GM12878 (cell line): Measurements from ENCODE around the gene SPP2. TPM values are rescaled to one million over a fixed set of nuclear protein-coding genes. Genes with fewer than 3 reads are reported as not detected.

Experiments used
- ATAC-seq: fragments of 200-7000 bp; cut with Tn5 transposase; 3 replicates; pipeline ENCODE4 v1.9.1; 2020; ENCODE audit warnings: mild to moderate bottlenecking, moderate library complexity
- BruUV-seq: library from RNA; stranded (reverse); fragments of 400-500 nt; replicated peaks from 2 replicates; lab custom pipeline; 2021; lab: Mats Ljungman, UMichigan
- CTCF ChIA-PET: fragments of 300-600 bp; sonication (Branson Sonifier 250); formaldehyde crosslinking; extraction: SDS; loops from one replicate; lab custom pipeline; 2021; ENCODE audit warnings: inconsistent platforms; lab: Yijun Ruan, JAX
- POLR2A ChIA-PET: fragments of 350-600 bp; formaldehyde crosslinking; extraction: SDS; loops from one replicate; lab custom pipeline; 2021; ENCODE audit warnings: inconsistent platforms; lab: Charles Lee
- RAD21 ChIA-PET: fragments of 300-600 bp; sonication (Branson Sonifier 250); formaldehyde crosslinking; loops from one replicate; lab custom pipeline; 2023; ENCODE audit warnings: antibody characterized with exemption; ENCODE audit not compliant: unreplicated experiment; lab: Charles Lee
- SMC1A ChIA-PET: fragments of 300-600 bp; sonication (Branson Sonifier 250); formaldehyde crosslinking; loops from one replicate; lab custom pipeline; 2023; ENCODE audit not compliant: unreplicated experiment, uncharacterized antibody; lab: Charles Lee
- DNase-seq: peaks from one replicate; pipeline ENCODE4 v3.0.0-alpha.2; 2011; ENCODE audit warnings: low read depth, low spot score
- FAIRE-seq: peaks from 3 replicates; lab custom pipeline; 2011; peaks lifted over from hg19 to GRCh38; lab: Jason Lieb, UNC
- H2AFZ ChIP-seq: 2 replicates; pipeline ENCODE4 v1.6.0; 2011; ENCODE audit warnings: low read depth, low read length, control low read depth; ENCODE audit not compliant: control insufficient read depth
- H3K27ac ChIP-seq: 2 replicates; pipeline ENCODE4 v1.5.1; 2011; ENCODE audit warnings: control low read depth; ENCODE audit not compliant: control insufficient read depth, insufficient read depth
- H3K27me3 ChIP-seq, 2 experiments: replicated peaks in 1 of 2; 2 replicates each; pipeline versions ENCODE4 v1.6.0 to v1.6.1; 2011; ENCODE audit warnings: low read length in 1 of 2; ENCODE audit not compliant: control insufficient read depth in 2 of 2, insufficient read depth in 2 of 2
- H3K36me3 ChIP-seq, 2 experiments: 2 replicates each; pipeline ENCODE4 v1.5.1; 2011; ENCODE audit warnings: low read length in 1 of 2; ENCODE audit not compliant: control insufficient read depth in 2 of 2, insufficient read depth in 2 of 2
- H3K4me1 ChIP-seq: 2 replicates; pipeline ENCODE4 v1.6.1; 2011; ENCODE audit warnings: mild to moderate bottlenecking, low read length, moderate library complexity, mixed read lengths; ENCODE audit not compliant: control insufficient read depth, insufficient read depth
- H3K4me2 ChIP-seq: 2 replicates; pipeline ENCODE4 v1.6.0; 2011; ENCODE audit warnings: control low read depth; ENCODE audit not compliant: control insufficient read depth, insufficient read depth
- H3K4me3 ChIP-seq: fragments of 200-600 bp; sonication (generic); 2 replicates; pipeline ENCODE4 v1.5.1; 2016
- H3K79me2 ChIP-seq: 2 replicates; pipeline ENCODE4 v1.6.0; 2011; ENCODE audit warnings: low read length; ENCODE audit not compliant: control insufficient read depth, insufficient read depth
- H3K9ac ChIP-seq: 2 replicates; pipeline ENCODE4 v1.8.0; 2011; ENCODE audit warnings: low read length, control low read depth, mixed read lengths; ENCODE audit not compliant: control insufficient read depth, insufficient read depth
- H3K9me3 ChIP-seq: replicated peaks from 3 replicates; pipeline ENCODE4 v1.5.1; 2011; ENCODE audit warnings: mild to moderate bottlenecking, low read length; ENCODE audit not compliant: control insufficient read depth, insufficient read depth
- H4K20me1 ChIP-seq: 2 replicates; pipeline ENCODE4 v1.6.0; 2011; ENCODE audit not compliant: control insufficient read depth, insufficient read depth
- CREB1 ChIP-seq: IDR thresholded peaks from 2 replicates; pipeline ENCODE4 v1.6.1; 2012; ENCODE audit warnings: low read depth, mild to moderate bottlenecking, inconsistent platforms
- CUX1 ChIP-seq: IDR thresholded peaks from 2 replicates; pipeline ENCODE4 v1.6.1; 2012; ENCODE audit warnings: improper control_type of control experiment, low read depth, low read length; ENCODE audit not compliant: insufficient replicate concordance
- E2F4 ChIP-seq: IDR thresholded peaks from 2 replicates; pipeline ENCODE4 v1.6.1; 2012; ENCODE audit warnings: low read depth, low read length, improper control_type of control experiment
- EED ChIP-seq: sonication (generic); IDR thresholded peaks from 2 replicates; pipeline ENCODE4 v1.6.1; 2016; ENCODE audit warnings: antibody characterized with exemption, low read depth
- EGR1 ChIP-seq, 2 experiments: IDR thresholded peaks; 1 replicate in 1 of 2; 2 replicates in 1 of 2; pipeline ENCODE4 v1.6.1; 2011 to 2012; ENCODE audit warnings: low read depth in 2 of 2, low read length in 2 of 2, borderline replicate concordance in 1 of 2, mild to moderate bottlenecking in 1 of 2, moderate library complexity in 1 of 2
- EP300 ChIP-seq, 2 experiments: fragments of 150-350 bp in 1 of 2; IDR thresholded peaks; 2 replicates each; pipeline ENCODE4 v1.6.1; 2011 to 2012; ENCODE audit warnings: low read depth in 2 of 2, low read length in 2 of 2, borderline replicate concordance in 1 of 2, improper control_type of control experiment in 1 of 2, inconsistent platforms in 1 of 2; ENCODE audit not compliant: control insufficient read depth in 1 of 2
- IRF5 ChIP-seq: fragments of 450-650 bp; IDR thresholded peaks from 2 replicates; pipeline ENCODE4 v1.6.1; 2017; ENCODE audit warnings: borderline replicate concordance
- JUNB ChIP-seq: IDR thresholded peaks from 2 replicates; pipeline ENCODE4 v1.6.1; 2016; ENCODE audit warnings: antibody characterized with exemption, mild to moderate bottlenecking
- MEF2A ChIP-seq: IDR thresholded peaks from 2 replicates; pipeline ENCODE4 v1.6.1; 2011; ENCODE audit warnings: low read depth, mild to moderate bottlenecking, low read length, moderate library complexity; ENCODE audit not compliant: insufficient read depth
- MEF2B ChIP-seq: fragments of 450-650 bp; IDR thresholded peaks from 2 replicates; pipeline ENCODE4 v1.6.1; 2018; ENCODE audit warnings: mild to moderate bottlenecking, moderate library complexity; ENCODE audit not compliant: partially characterized antibody, poor library complexity, severe bottlenecking
- PAX5 ChIP-seq: IDR thresholded peaks from 2 replicates; pipeline ENCODE4 v1.6.1; 2011; ENCODE audit warnings: low read depth, low read length, borderline replicate concordance
- POLR2A ChIP-seq: IDR thresholded peaks from 2 replicates; pipeline ENCODE4 v1.6.1; 2011; ENCODE audit warnings: low read depth, mild to moderate bottlenecking, low read length
- SIX5 ChIP-seq: IDR thresholded peaks from 2 replicates; pipeline ENCODE4 v1.6.1; 2011; ENCODE audit warnings: mild to moderate bottlenecking, low read depth, low read length, moderate library complexity; ENCODE audit not compliant: severe bottlenecking
- SMAD5 ChIP-seq: IDR thresholded peaks from 2 replicates; pipeline ENCODE4 v1.6.1; 2016; ENCODE audit warnings: antibody characterized with exemption, low read depth
- ZNF217 ChIP-seq: fragments of 450-650 bp; IDR thresholded peaks from 2 replicates; pipeline ENCODE4 v1.6.1; 2017; ENCODE audit warnings: antibody characterized with exemption, mild to moderate bottlenecking
- ZNF384 ChIP-seq: IDR thresholded peaks from 2 replicates; pipeline ENCODE4 v1.6.1; 2012; ENCODE audit warnings: low read depth, mild to moderate bottlenecking, low read length, improper control_type of control experiment, borderline replicate concordance
- WGBS: methylation state at CpG from one replicate; pipeline ENCODE4 v1.1.6; 2016; ENCODE audit warnings: low lambda C conversion rate; ENCODE audit not compliant: insufficient replicate concordance, insufficient coverage; ENCODE audit errors: missing lambda C conversion rate; 5-methylcytosine and 5-hydroxymethylcytosine counted together
- in situ Hi-C: fragments of 300-500 bp; cut with MboI; formaldehyde crosslinking; loops from 9 replicates; pipeline ENCODE4 v1.14.3; 2018; ENCODE audit warnings: mixed read lengths
- intact Hi-C: fragments of 100-400 bp; cut with micrococcal nuclease; formaldehyde crosslinking; loops from one replicate; pipeline ENCODE4 v1.14.2; 2022; ENCODE audit not compliant: unreplicated experiment
- polyA plus RNA-seq, 11 experiments: library from polyadenylated mRNA; depleted of rRNA in 4 of 11; unstranded in 6 of 11; stranded (reverse) in 5 of 11; fragments of >200 nt; fragmentation: Nextera tagmentation in 4 of 11; fragmentation: Illumina TruSeq in 1 of 11; extraction: Ambion mirVana in 4 of 11; extraction: Trizol in 1 of 11; gene quantifications; 1 replicate in 1 of 11; 2 replicates in 10 of 11; pipeline versions ENCODE4 v1.2.1 to v1.2.3, GENCODE V29; 2011 to 2016; ENCODE audit warnings: inconsistent platforms in 2 of 11, missing spikeins in 2 of 11, low read depth in 1 of 11
- total RNA-seq, 4 experiments: library from RNA; depleted of rRNA in 3 of 4; stranded (reverse); fragments of >200 nt in 3 of 4; fragmentation: Illumina TruSeq in 1 of 4; extraction: Trizol in 1 of 4; gene quantifications; 2 replicates each; pipeline versions ENCODE4 v1.2.1 to v1.2.3, GENCODE V29; 2013 to 2021
- TF ChIP-seq, protein P1 (sequence below): IDR thresholded peaks from 2 replicates; pipeline ENCODE4 v1.6.1; 2012; ENCODE audit warnings: low read length, inconsistent platforms

The SPP2 gene
- total and polyA plus RNA-seq, 10 of the 15 experiments (the other 5 are each of a cell fraction or from before 2014, with no cell fraction given), result not detected

DNA sequence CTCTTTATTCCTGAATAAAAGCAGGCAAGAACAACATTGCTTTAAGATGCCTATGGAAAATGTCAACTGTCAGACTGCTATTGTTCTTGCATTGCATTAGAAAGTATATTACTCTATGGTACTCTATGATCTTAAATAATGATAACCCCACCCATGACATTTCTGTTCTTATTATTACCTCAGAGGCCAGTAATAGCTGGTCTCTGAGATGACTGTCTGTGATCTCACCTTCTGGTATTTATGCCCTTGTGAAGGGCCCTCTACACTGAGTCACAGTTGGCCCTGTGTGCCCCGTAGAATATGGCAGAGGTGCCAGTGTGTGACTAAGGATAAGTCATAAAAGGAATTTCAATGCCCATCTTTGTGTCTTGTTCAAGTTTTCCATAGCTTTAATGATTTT lies 61.0 kb downstream of the SPP2 start:
- Histone ChIP-seq H3K4me1 (no peaks in the 10 kb centered on the region), H4K20me1 (no peaks in the 10 kb centered on the region), H3K9me3 (no peaks in the 10 kb centered on the region), H2AFZ (no peak overlapping the region), H3K9ac (no peak overlapping the region), H3K27ac (no peak overlapping the region), H3K4me3 (no peak overlapping the region), H3K4me2 (no peak overlapping the region), H3K27me3 (no peaks in the 10 kb centered on the region), H3K79me2 (no peaks in the 10 kb centered on the region), H3K36me3 (no peaks in the 10 kb centered on the region)
- intact Hi-C loops, result no loop called here
- in situ Hi-C loops, result no loop called here
- ChIA-PET SMC1A (no interaction called here), RAD21 (no interaction called here), CTCF (interaction anchor here (1.3 kb wide), 1 partner anchor 12 kb away, joined by 3 read pairs; no protein-coding TSS in a partner anchor), POLR2A (no interaction called here)
- ATAC-seq (no peak), DNase-seq (no peak), FAIRE-seq (no peak)
- WGBS, result 6% methylated on average over 1 of the region's 1 CpG
- BruUV-seq, result no TSS peak
- no peak for TF ChIP-seq E2F4
- no peak for TF ChIP-seq EGR1 (IDR thresholded peaks at IDR 0.05; ENCODE audit: borderline replicate concordance in 1 of 2, low read depth in 2 of 2, low read length in 2 of 2)
- TF ChIP-seq MEF2B, result no peak
- no peak for TF ChIP-seq EP300 (IDR thresholded peaks at IDR 0.05; ENCODE audit: borderline replicate concordance in 1 of 2, control insufficient read depth in 1 of 2, low read depth in 2 of 2, low read length in 2 of 2)
- no peak for TF ChIP-seq MEF2A
- no peak for TF ChIP-seq ZNF384
- TF ChIP-seq SIX5, result no peak
- TF ChIP-seq IRF5, result no peak
- TF ChIP-seq CUX1, result no peak
- TF ChIP-seq CREB1, result no peak
- no peak for TF ChIP-seq SMAD5
- TF ChIP-seq POLR2A, result no peak
- TF ChIP-seq JUNB, result no peak
- no peak for TF ChIP-seq PAX5
- no peak for TF ChIP-seq ZNF217
- TF ChIP-seq EED, result no peak
- TF ChIP-seq, protein P1, sequence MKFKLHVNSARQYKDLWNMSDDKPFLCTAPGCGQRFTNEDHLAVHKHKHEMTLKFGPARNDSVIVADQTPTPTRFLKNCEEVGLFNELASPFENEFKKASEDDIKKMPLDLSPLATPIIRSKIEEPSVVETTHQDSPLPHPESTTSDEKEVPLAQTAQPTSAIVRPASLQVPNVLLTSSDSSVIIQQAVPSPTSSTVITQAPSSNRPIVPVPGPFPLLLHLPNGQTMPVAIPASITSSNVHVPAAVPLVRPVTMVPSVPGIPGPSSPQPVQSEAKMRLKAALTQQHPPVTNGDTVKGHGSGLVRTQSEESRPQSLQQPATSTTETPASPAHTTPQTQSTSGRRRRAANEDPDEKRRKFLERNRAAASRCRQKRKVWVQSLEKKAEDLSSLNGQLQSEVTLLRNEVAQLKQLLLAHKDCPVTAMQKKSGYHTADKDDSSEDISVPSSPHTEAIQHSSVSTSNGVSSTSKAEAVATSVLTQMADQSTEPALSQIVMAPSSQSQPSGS, result no peak
